Endothelial cell (in vitro differentiated cells): ENCODE measurements around the gene IKZF1. TPM values are rescaled to one million over a fixed set of nuclear protein-coding genes. Genes with fewer than 3 reads are reported as not detected.

Experiments used
- DNase-seq: peaks from one replicate; pipeline ENCODE4 v3.0.0; 2021; ENCODE audit warnings: low spot score
- H3K27ac Mint-ChIP-seq: one replicate; pipeline ENCODE4 v1.8.0; 2021; ENCODE audit warnings: mixed read lengths, inconsistent platforms; ENCODE audit not compliant: unreplicated experiment
- H3K27me3 Mint-ChIP-seq: one replicate; pipeline ENCODE4 v1.8.0; 2021; ENCODE audit warnings: mild to moderate bottlenecking, moderate library complexity, mixed read lengths, inconsistent platforms; ENCODE audit not compliant: unreplicated experiment
- H3K36me3 Mint-ChIP-seq: one replicate; pipeline ENCODE4 v1.8.0; 2021; ENCODE audit warnings: mild to moderate bottlenecking, low read depth, mixed read lengths, inconsistent platforms; ENCODE audit not compliant: unreplicated experiment
- H3K4me1 Mint-ChIP-seq: one replicate; pipeline ENCODE4 v1.8.0; 2021; ENCODE audit warnings: mild to moderate bottlenecking, mixed read lengths, inconsistent platforms; ENCODE audit not compliant: unreplicated experiment
- H3K4me3 Mint-ChIP-seq: one replicate; pipeline ENCODE4 v1.8.0; 2021; ENCODE audit warnings: mild to moderate bottlenecking, mixed read lengths, inconsistent platforms; ENCODE audit not compliant: unreplicated experiment
- H3K9me3 Mint-ChIP-seq: one replicate; pipeline ENCODE4 v1.8.0; 2021; ENCODE audit warnings: mixed read lengths, inconsistent platforms; ENCODE audit not compliant: unreplicated experiment
- CTCF ChIP-seq: fragments of 200-600 bp; sonication (generic); IDR thresholded peaks from one replicate; pipeline ENCODE4 v1.5.0; 2021; ENCODE audit warnings: antibody characterized with exemption; ENCODE audit not compliant: unreplicated experiment
- long read RNA-seq: library from polyadenylated mRNA; unstranded; transcript quantifications from one replicate; pipeline ENCODE4 v2.0.0, GENCODE V29; 2020; ENCODE audit not compliant: unreplicated experiment
- total RNA-seq: library from RNA; stranded (reverse); fragmentation: NEBNext Ultra II Directional; extraction: Animal tissue kit (Norgen Biotek cat#: 25700); gene quantifications from one replicate; pipeline ENCODE4 v1.2.1, GENCODE V29; 2021; ENCODE audit not compliant: unreplicated experiment

IKZF1 gene
- total RNA-seq = 3.1 TPM
- long read RNA-seq = 0 reads

GRCh38 chr7:50304129-50304910 lies at the start of gene IKZF1:
Gene IKZF1 (plus strand): TSS chr7:50304716. CDS start chr7:50319062, 14,346 bp downstream.
- Mint-ChIP-seq H3K27ac (no peak within 1 kb of the TSS), H3K9me3 (no peaks in the 10 kb centered on the region), H3K36me3 (no peaks in the 10 kb centered on the region), H3K27me3 (peaks cover 11% of the 10 kb centered on the region), H3K4me1 (peaks cover 14% of the 10 kb centered on the region), H3K4me3 (peak within 1 kb of the TSS; percentile 84)
- peak; percentile 53 for DNase-seq
- TF ChIP-seq CTCF = no peak

GRCh38 chr7:50261593-50261992 lies 42.9 kb upstream of the IKZF1 start:
- H3K27me3 Mint-ChIP-seq = no peaks in the 10 kb centered on the region
- H3K9me3 Mint-ChIP-seq = no peaks in the 10 kb centered on the region
- H3K4me3 Mint-ChIP-seq = no peak overlapping the region
- DNase-seq = no peak
- H3K4me1 Mint-ChIP-seq = no peaks in the 10 kb centered on the region
- no peak overlapping the region for H3K27ac Mint-ChIP-seq
- H3K36me3 Mint-ChIP-seq = no peaks in the 10 kb centered on the region
- no peak for TF ChIP-seq CTCF

- H3K27ac Mint-ChIP-seq = no peak overlapping the region
- DNase-seq = no peak
- no peaks in the 10 kb centered on the region for H3K4me1 Mint-ChIP-seq
- TF ChIP-seq CTCF = no peak
- H3K9me3 Mint-ChIP-seq = no peaks in the 10 kb centered on the region
- no peak overlapping the region for H3K4me3 Mint-ChIP-seq
- H3K36me3 Mint-ChIP-seq = no peaks in the 10 kb centered on the region
- no peaks in the 10 kb centered on the region for H3K27me3 Mint-ChIP-seq
Measured at GRCh38 chr7:50262446-50262845, 42.1 kb upstream of the IKZF1 start.

- no peak for DNase-seq
- Mint-ChIP-seq H3K27me3 (no peaks in the 10 kb centered on the region), H3K9me3 (no peaks in the 10 kb centered on the region), H3K4me1 (no peaks in the 10 kb centered on the region), H3K27ac (no peak overlapping the region), H3K4me3 (no peak overlapping the region), H3K36me3 (no peaks in the 10 kb centered on the region)
- no peak for TF ChIP-seq CTCF
Measured at GRCh38 chr7:50262916-50263690, 41.4 kb upstream of the IKZF1 start.

- no peak for TF ChIP-seq CTCF
- no peak for DNase-seq
- no peaks in the 10 kb centered on the region for H3K9me3 Mint-ChIP-seq
- no peaks in the 10 kb centered on the region for H3K4me1 Mint-ChIP-seq
- no peak overlapping the region for H3K27ac Mint-ChIP-seq
- no peaks in the 10 kb centered on the region for H3K27me3 Mint-ChIP-seq
- H3K36me3 Mint-ChIP-seq = no peaks in the 10 kb centered on the region
- H3K4me3 Mint-ChIP-seq = no peak overlapping the region
Measured at GRCh38 chr7:50264908-50265307, 39.6 kb upstream of the IKZF1 start.
